ENCODE data around the gene OR10J5. TPM values are rescaled to one million over a fixed set of nuclear protein-coding genes. Genes with fewer than 3 reads are reported as not detected.

OR10J5 gene, protein sequence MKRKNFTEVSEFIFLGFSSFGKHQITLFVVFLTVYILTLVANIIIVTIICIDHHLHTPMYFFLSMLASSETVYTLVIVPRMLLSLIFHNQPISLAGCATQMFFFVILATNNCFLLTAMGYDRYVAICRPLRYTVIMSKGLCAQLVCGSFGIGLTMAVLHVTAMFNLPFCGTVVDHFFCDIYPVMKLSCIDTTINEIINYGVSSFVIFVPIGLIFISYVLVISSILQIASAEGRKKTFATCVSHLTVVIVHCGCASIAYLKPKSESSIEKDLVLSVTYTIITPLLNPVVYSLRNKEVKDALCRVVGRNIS
- total RNA-seq (not detected), polyA plus RNA-seq (not detected)
- long read RNA-seq, donor 1: 0 reads
- long read RNA-seq, donor 2: 0 reads
- long read RNA-seq, donor 3: 0 reads
- long read RNA-seq, donor 4: 0 reads

DNA sequence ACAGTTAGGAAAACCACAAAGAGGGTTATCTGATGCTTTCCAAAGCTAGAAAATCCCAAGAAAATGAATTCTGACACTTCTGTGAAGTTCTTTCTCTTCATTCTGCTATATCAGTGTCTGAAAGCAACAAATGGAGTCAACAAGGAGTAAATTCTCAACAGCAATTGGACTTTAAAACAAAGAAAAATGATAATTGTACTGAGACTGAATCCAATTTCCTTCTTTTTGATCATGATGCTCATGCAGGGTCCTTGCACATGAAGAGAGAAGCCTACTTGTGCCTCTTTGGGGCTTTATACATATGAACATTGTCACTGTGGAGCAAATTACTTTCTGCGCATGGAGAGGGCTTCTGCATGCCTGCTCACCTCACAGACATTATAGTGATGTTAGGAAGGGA, at the start of gene OR10J5:
TSS of gene OR10J5 (minus strand) at position 101 of the 400 bp plus-strand sequence. CDS start at position 101, 0 bp downstream.
- no peak for DNase-seq
- Histone ChIP-seq H3K27me3 (ENCODE audit: control insufficient read depth, insufficient read depth) (no peaks in the 10 kb centered on the region), H3K4me1 (ENCODE audit: control insufficient read depth, insufficient read depth, low read length) (no peaks in the 10 kb centered on the region), H3K4me3 (ENCODE audit: low read length) (no peak within 1 kb of the TSS), H3K27ac (ENCODE audit: low read length) (no peak within 1 kb of the TSS), H3K9me3 (ENCODE audit: control insufficient read depth, low read length) (no peaks in the 10 kb centered on the region)
- intact Hi-C loops (cut with DNase I): no loop called here
- WGBS: 100% methylated on average over 1 of the region's 1 CpG
- no peak for ATAC-seq

DNA sequence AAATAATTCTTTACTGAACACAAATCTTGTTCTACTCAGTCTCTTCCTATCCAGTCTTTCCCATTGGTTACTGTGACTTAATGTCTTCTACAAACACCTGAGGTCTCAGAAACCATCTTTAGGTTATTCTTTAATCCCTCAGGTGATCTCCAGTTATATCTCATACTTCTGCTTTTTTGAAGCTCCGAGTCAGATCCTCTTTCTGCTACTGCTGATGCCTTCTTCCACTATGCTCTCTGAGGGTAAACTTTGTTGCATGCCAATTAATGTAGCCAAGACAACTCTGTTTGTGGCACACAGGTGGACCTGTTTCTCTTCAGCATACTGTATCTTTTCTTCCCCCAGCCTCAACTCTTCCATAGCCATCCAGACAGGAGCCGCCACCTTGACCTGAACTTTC, 48.7 kb upstream of the OR10J5 start:
- Histone ChIP-seq H3K9me3 (ENCODE audit: control insufficient read depth, low read length) (no peaks in the 10 kb centered on the region), H3K4me1 (ENCODE audit: control insufficient read depth, insufficient read depth, low read length) (no peaks in the 10 kb centered on the region), H3K27ac (ENCODE audit: low read length) (no peak overlapping the region), H3K4me3 (ENCODE audit: low read length) (no peak overlapping the region), H3K27me3 (ENCODE audit: control insufficient read depth, insufficient read depth) (no peaks in the 10 kb centered on the region)
- intact Hi-C loops (cut with DNase I): no loop called here
- ATAC-seq: no peak
- 78% methylated on average over 2 of the region's 2 CpGs for WGBS
- DNase-seq: no peak

DNA sequence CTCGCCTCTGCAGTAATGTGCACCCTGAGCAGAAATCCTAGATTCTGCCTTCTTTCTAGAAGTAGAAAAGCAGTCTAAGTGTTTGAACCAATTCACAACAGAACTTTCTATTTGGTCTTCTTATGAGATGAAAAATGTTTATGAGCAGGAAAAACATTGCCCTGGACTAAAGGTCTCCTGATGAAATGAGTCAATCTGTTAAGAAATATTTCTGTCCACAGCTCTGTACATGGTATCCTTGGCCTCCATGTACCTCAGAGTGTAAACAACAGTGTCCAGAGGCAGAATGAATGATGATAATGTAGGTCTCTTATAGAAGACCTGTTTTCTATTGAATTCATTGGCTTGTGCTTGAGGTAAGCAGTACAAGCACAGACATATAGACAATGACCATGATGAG, 45.6 kb upstream of the OR10J5 start:
- Histone ChIP-seq H3K9me3 (ENCODE audit: control insufficient read depth, low read length) (no peaks in the 10 kb centered on the region), H3K27ac (ENCODE audit: low read length) (no peak overlapping the region), H3K4me1 (ENCODE audit: control insufficient read depth, insufficient read depth, low read length) (no peaks in the 10 kb centered on the region), H3K27me3 (ENCODE audit: control insufficient read depth, insufficient read depth) (no peaks in the 10 kb centered on the region), H3K4me3 (ENCODE audit: low read length) (no peak overlapping the region)
- intact Hi-C loops (cut with DNase I): no loop called here
- WGBS: 78% methylated on average over 1 of the region's 1 CpG
- DNase-seq: no peak
- ATAC-seq: no peak

DNA sequence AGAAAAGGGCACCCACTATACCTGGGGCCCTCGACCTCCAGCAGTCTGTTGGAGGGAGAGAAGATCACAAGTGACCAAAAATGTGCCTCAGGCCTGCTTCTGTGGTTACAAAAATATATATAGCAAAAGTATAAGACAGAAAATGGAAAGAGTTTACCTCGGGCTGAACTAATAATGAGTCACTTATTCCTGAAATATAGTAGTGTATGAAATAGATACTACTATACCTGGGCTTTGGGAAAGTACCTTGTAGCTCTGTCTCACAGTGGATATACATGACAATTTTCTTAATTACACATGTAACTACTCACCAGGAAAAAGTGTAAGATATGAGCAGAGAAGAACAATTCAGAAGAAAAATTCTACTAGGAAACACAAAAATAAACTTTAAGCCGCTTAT, 44.5 kb upstream of the OR10J5 start:
- H3K4me1 ChIP-seq (ENCODE audit: control insufficient read depth, insufficient read depth, low read length): no peaks in the 10 kb centered on the region
- no peak overlapping the region for H3K27ac ChIP-seq (ENCODE audit: low read length)
- H3K27me3 ChIP-seq (ENCODE audit: control insufficient read depth, insufficient read depth): no peaks in the 10 kb centered on the region
- intact Hi-C loops (cut with DNase I): no loop called here
- H3K9me3 ChIP-seq (ENCODE audit: control insufficient read depth, low read length): no peaks in the 10 kb centered on the region
- no peak for DNase-seq
- WGBS: 70% methylated on average over 3 of the region's 3 CpGs
- H3K4me3 ChIP-seq (ENCODE audit: low read length): no peak overlapping the region
- ATAC-seq: no peak

DNA sequence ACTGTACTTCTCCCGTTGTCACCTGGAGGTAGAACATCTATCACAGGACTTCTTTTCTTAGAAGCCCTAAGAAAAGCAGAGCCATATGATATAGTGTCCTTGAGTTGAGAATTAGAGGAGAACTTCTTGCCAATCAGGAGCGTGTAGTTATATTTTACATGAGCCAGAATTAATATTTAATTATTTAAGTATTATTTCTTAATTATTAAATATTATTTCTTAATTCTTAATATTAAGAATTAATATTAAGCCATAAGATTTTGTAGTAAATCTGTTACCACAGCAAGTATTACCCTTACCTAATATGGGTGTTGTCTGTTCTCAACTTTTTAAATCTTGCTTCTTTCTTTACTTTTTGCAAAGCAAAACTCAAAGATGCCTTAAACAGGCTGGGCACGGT, 41.6 kb upstream of the OR10J5 start:
- H3K4me3 ChIP-seq (ENCODE audit: low read length): no peak overlapping the region
- 88% methylated on average over 3 of the region's 3 CpGs for WGBS
- H3K27ac ChIP-seq (ENCODE audit: low read length): no peak overlapping the region
- H3K4me1 ChIP-seq (ENCODE audit: control insufficient read depth, insufficient read depth, low read length): no peaks in the 10 kb centered on the region
- H3K9me3 ChIP-seq (ENCODE audit: control insufficient read depth, low read length): no peaks in the 10 kb centered on the region
- no peaks in the 10 kb centered on the region for H3K27me3 ChIP-seq (ENCODE audit: control insufficient read depth, insufficient read depth)
- no peak for DNase-seq
- intact Hi-C loops (cut with DNase I): no loop called here
- no peak for ATAC-seq

DNA sequence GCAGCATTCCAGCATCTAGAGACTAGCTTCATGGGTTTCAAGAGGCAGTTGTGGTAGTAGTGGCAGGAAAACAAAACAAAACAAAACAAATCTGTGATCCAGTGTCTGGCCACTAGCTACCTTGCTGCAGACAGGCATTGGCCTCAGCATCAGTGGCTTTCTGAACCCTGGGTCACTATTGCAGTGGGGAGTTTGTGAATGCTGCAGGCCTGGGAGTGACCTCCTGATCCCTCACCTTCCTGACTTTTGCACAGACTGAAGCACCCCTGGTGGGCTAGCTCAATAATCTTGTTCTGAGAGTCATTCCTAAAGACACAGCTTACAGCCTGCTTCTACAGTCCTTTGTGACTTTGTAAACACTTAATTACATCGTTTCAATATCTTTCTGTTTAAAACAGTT, 26.9 kb upstream of the OR10J5 start:
- 48% methylated on average over 1 of the region's 1 CpG for whole genome bisulfite sequencing
- DNase-seq (no peak), ATAC-seq (no peak)
- intact Hi-C loops (cut with DNase I): no loop called here
- Histone ChIP-seq H3K27ac (ENCODE audit: low read length) (no peak overlapping the region), H3K9me3 (ENCODE audit: control insufficient read depth, low read length) (no peaks in the 10 kb centered on the region), H3K4me3 (ENCODE audit: low read length) (no peak overlapping the region), H3K27me3 (ENCODE audit: control insufficient read depth, insufficient read depth) (no peaks in the 10 kb centered on the region), H3K4me1 (ENCODE audit: control insufficient read depth, insufficient read depth, low read length) (no peaks in the 10 kb centered on the region)

DNA sequence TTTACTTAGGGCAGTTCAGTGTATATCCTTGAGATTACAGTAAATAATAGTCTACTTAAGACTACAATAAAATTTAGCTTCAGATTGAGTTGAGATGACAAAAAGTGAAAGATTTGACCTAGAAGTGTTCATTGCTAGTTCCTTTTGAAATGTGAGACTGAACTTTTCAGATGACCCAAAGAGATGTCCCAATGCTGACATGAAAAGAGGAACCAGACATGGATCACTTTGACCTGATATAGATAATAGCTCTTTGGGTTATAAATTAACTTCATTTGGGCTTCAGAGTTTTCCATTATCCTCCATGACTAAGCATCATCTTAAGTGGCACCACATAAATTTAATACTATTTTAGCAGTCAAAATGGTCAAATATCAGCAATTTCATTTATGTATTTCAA, 25.7 kb upstream of the OR10J5 start:
- intact Hi-C loops (cut with DNase I): no loop called here
- no peak overlapping the region for H3K4me3 ChIP-seq (ENCODE audit: low read length)
- no peak overlapping the region for H3K27ac ChIP-seq (ENCODE audit: low read length)
- H3K9me3 ChIP-seq (ENCODE audit: control insufficient read depth, low read length): no peaks in the 10 kb centered on the region
- H3K4me1 ChIP-seq (ENCODE audit: control insufficient read depth, insufficient read depth, low read length): no peaks in the 10 kb centered on the region
- ATAC-seq (no peak), DNase-seq (no peak)
- H3K27me3 ChIP-seq (ENCODE audit: control insufficient read depth, insufficient read depth): no peaks in the 10 kb centered on the region

DNA sequence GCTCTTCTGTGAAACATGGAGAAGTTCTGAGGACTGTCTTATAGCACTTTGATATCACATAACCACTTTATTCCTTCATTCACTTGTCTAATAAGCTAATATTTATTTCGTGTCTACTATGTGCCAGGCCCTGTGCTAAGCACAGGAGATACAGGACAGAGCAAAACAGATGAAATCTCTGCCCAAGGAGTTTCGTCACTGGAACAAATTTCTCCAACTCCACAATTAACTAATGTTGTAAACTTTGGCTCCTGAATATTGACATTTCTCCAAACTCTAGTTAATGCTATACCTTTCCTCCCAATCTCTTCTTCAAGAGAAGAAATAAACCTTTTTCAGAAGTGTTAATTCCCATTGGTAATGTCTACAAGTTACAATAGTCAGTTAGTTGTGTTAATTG, 24.8 kb upstream of the OR10J5 start:
- intact Hi-C loops (cut with DNase I): no loop called here

DNA sequence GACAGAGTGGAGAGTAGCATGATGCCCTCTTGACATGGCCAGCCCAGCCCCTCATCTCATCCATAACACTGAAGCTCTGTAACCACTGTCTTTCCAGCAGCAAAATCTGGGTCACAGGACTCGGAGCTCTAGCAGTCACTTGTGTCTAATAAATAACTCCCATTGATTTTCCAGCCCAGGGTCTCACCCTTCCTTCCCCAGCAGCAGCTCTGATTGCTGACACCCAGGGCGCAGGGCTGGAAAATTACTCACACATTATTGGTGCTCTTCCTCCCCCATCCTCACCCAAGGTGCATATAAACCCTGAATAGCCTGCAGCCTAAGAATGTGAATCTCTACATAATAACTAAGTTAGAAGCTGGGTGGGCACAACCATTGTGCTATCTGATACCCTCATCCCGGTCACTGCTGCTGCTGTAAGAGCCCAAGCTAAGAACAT, 21.1 kb upstream of the OR10J5 start:
- ATAC-seq (no peak), DNase-seq (no peak)
- Histone ChIP-seq H3K9me3 (ENCODE audit: control insufficient read depth, low read length) (no peaks in the 10 kb centered on the region), H3K4me3 (ENCODE audit: low read length) (no peak overlapping the region), H3K27ac (ENCODE audit: low read length) (no peak overlapping the region), H3K27me3 (ENCODE audit: control insufficient read depth, insufficient read depth) (no peaks in the 10 kb centered on the region), H3K4me1 (ENCODE audit: control insufficient read depth, insufficient read depth, low read length) (no peaks in the 10 kb centered on the region)
- intact Hi-C loops (cut with DNase I): no loop called here
- 50% methylated on average over 3 of the region's 3 CpGs for WGBS

More for the DNA sequence above, 24.8 kb upstream of the OR10J5 start:
- Histone ChIP-seq H3K4me1 (ENCODE audit: control insufficient read depth, insufficient read depth, low read length) (no peaks in the 10 kb centered on the region), H3K27me3 (ENCODE audit: control insufficient read depth, insufficient read depth) (no peaks in the 10 kb centered on the region), H3K9me3 (ENCODE audit: control insufficient read depth, low read length) (no peaks in the 10 kb centered on the region), H3K4me3 (ENCODE audit: low read length) (no peak overlapping the region), H3K27ac (ENCODE audit: low read length) (no peak overlapping the region)
- WGBS: 64% methylated on average over 2 of the region's 2 CpGs
- ATAC-seq (no peak), DNase-seq (no peak)

DNA sequence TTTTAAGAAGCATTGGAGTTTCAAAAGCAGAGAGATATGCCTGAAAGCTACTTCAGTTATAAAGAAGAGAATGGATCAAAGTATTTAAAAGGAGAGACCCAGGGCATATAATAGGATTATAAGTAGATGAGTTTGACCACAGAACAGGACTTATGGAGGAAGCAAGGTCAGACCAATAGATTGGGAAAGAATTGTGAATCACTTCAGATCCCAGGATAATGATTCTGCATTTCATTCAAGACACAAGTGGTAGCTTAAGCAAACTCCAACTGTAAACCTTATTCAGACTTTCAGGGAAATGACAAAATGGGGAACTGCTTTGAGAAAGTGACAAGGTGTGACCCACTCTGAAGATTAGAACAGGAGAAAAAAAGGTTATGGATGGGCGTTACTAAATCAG, 18.9 kb upstream of the OR10J5 start:
- ATAC-seq: no peak
- H3K27ac ChIP-seq (ENCODE audit: low read length): no peak overlapping the region
- no peak for DNase-seq
- no peaks in the 10 kb centered on the region for H3K9me3 ChIP-seq (ENCODE audit: control insufficient read depth, low read length)
- no peaks in the 10 kb centered on the region for H3K27me3 ChIP-seq (ENCODE audit: control insufficient read depth, insufficient read depth)
- H3K4me1 ChIP-seq (ENCODE audit: control insufficient read depth, insufficient read depth, low read length): no peaks in the 10 kb centered on the region
- intact Hi-C loops (cut with DNase I): no loop called here
- H3K4me3 ChIP-seq (ENCODE audit: low read length): no peak overlapping the region
- 53% methylated on average over 1 of the region's 1 CpG for WGBS

DNA sequence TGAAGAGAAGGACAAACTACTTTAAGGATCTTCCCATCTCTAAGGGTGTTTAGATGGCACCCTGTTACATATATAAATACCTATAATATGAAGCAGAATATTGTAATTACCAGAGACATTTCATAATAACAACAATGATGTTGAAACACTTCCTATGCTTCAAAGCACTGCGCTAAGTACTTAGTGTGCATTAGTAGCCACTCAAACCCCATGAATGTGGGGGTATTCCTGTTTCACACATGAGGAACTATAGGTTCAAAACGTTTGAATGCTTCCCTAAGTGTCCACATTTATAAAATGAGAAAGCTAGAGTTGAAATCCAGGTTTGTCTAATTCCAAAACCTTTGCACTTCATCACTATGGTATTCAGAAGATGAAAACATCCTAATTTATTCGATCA, 18.5 kb upstream of the OR10J5 start:
- ATAC-seq (no peak), DNase-seq (no peak)
- 52% methylated on average over 3 of the region's 3 CpGs for WGBS
- Histone ChIP-seq H3K4me3 (ENCODE audit: low read length) (no peak overlapping the region), H3K4me1 (ENCODE audit: control insufficient read depth, insufficient read depth, low read length) (no peaks in the 10 kb centered on the region), H3K9me3 (ENCODE audit: control insufficient read depth, low read length) (no peaks in the 10 kb centered on the region), H3K27ac (ENCODE audit: low read length) (no peak overlapping the region), H3K27me3 (ENCODE audit: control insufficient read depth, insufficient read depth) (no peaks in the 10 kb centered on the region)
- intact Hi-C loops (cut with DNase I): no loop called here

DNA sequence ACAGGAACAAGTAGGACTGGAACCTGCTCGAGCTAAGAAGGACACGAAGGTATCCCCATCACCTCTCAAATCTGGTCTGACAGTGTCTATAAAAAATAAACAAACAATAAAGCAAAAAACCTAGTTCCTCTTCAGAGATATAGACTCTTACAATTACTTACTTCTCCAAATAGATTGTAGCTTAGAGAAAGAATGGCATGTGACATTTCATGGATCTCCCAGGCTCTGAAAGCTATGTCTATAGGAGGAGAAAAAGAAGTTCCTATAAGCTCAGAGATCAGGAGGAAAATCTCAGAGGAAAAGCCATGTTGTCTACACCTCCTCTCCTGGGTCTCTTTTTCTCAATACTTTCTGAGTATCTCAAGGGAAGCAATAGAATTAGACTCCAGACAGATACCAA, 12.3 kb upstream of the OR10J5 start:
- intact Hi-C loops (cut with DNase I): no loop called here
- Histone ChIP-seq H3K27me3 (ENCODE audit: control insufficient read depth, insufficient read depth) (no peaks in the 10 kb centered on the region), H3K9me3 (ENCODE audit: control insufficient read depth, low read length) (no peaks in the 10 kb centered on the region), H3K4me1 (ENCODE audit: control insufficient read depth, insufficient read depth, low read length) (no peaks in the 10 kb centered on the region), H3K4me3 (ENCODE audit: low read length) (no peak overlapping the region), H3K27ac (ENCODE audit: low read length) (no peak overlapping the region)
- whole genome bisulfite sequencing: 66% methylated on average over 2 of the region's 2 CpGs
- ATAC-seq (no peak), DNase-seq (no peak)

All from right cardiac atrium (tissue), 5 donors.